Stimulated activated CD8-positive, alpha-beta memory T cell treated with anti-CD3 and anti-CD28 coated beads, Interleukin-15, amount 100 ng/mL, for 4 hours (primary cell): ENCODE measurements around the gene MAL.
"Not testable (repeated sequence)": the region's sequence is repeated elsewhere in the genome, so short reads cannot be mapped to it uniquely, and the experiment has no call there.

Experiments
- DNase-seq, 2 donors: peaks; one replicate each; pipeline ENCODE4 v3.0.0-alpha.2; 2020; ENCODE audit warnings: low read depth in 2 of 2

The MAL gene

DNA sequence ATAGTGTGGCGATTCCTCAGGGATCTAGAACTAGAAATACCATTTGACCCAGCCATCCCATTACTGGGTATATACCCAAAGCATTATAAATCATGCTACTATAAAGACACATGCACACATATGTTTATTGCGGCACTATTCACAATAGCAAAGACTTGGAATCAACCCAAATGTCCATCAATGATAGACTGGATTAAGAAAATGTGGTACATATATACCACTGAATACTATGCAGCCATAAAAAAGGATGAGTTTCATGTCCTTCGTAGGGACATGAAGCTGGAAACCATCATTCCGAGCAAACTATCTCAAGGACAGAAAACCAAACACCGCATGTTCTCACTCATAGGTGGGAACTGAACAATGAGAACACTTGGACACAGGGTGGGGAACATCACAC lies 72.8 kb downstream of the MAL start:
- not testable (repeated sequence) for DNase-seq

DNA sequence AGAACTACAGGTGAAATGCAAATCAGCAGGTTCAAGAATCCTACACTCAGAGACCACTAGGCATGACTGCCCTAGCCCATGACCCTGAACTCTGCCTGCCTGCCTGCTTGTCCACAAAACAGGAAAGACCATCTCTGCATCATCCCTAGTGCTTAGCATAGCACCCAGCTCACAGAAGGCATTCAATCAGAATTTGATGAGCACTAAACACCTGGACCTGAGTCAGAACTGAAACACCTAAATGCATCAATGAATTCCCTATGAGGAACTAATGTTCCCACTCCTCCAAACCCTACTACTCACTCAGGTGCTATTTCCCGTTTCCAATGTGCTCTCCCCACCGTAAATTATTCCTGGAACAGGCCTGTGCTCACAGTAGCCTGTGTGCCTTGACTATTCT lies 74.4 kb downstream of the MAL start:
- DNase-seq, result no peak
